ENCODE data around the gene KRTAP10-2. TPM values are rescaled to one million over a fixed set of nuclear protein-coding genes. Genes with fewer than 3 reads are reported as not detected.
A peak's percentile ranks its signal among the peaks of the same experiment; 100 is the strongest.

KRTAP10-2 gene
- total RNA-seq, 1 donor from 2014 or later = not detected

DNA sequence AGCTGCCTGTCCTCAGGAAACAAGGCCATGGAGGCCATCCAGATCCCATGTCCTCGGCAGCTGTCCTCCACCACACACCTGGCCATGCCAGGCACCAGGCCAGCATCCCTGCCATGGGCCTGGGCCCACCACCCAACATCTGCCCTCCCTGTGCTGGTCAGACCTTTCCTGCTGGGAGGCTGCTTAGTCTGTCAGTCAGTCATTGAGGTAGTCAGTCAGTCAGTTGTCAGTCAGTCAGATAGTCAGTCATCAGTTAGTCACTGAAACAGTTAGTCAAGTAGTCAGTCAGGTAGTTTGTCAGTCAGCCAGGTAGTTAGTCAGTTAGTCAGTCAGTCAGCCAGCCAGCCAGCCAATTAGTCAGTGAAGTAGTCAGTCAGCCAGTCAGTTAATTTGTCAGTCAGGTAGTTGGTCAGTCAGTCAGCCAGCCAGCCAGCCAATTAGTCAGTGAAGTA is 28.5 kb downstream of the KRTAP10-2 start:
- DNase-seq = no peak

DNA sequence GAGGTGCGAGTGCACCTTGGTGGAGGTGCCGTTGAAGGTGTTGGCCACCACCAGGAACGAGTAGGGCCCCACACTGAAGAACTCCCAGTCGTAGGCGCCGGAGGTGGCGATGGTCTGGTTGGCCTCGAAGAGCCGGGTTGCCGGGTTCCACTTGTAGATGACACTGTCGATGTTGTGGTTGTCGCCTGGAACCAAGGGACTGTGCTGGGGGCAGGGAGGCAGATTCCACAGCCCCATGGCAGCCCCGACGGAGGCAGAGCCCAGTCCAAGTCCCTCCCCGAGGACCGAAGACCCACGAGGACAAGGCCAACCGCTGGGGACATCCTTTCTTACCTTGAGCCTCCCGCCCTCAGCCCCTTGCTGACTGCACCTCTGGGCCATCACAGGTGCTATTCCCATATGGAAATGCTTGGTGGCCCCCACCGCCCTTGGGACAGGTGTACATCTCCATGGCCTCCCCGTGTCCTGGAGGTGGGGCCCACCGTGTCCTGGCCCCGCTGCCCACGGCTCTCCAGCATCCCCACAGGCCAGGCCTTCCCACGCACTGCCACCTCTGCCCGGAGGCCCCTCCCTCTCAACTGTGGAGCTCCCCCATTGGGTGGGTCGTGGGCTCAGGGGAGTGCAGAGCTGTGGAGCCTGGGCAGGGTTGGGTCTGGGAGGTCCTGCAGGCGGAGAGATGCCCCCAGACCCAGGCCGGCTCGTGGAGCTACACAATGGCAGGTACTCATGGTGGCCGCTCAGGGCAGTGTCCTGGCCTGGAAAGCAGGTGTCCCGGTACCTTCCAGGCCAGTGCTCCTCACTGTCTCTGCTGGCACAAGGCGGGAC is 29.2 kb downstream of the KRTAP10-2 start:
- peaks cover 8% of the 10 kb centered on the region for H3K27me3 ChIP-seq (ENCODE audit: low read depth)
- TF ChIP-seq, protein P1, sequence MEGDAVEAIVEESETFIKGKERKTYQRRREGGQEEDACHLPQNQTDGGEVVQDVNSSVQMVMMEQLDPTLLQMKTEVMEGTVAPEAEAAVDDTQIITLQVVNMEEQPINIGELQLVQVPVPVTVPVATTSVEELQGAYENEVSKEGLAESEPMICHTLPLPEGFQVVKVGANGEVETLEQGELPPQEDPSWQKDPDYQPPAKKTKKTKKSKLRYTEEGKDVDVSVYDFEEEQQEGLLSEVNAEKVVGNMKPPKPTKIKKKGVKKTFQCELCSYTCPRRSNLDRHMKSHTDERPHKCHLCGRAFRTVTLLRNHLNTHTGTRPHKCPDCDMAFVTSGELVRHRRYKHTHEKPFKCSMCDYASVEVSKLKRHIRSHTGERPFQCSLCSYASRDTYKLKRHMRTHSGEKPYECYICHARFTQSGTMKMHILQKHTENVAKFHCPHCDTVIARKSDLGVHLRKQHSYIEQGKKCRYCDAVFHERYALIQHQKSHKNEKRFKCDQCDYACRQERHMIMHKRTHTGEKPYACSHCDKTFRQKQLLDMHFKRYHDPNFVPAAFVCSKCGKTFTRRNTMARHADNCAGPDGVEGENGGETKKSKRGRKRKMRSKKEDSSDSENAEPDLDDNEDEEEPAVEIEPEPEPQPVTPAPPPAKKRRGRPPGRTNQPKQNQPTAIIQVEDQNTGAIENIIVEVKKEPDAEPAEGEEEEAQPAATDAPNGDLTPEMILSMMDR (IDR thresholded peaks at IDR 0.05) = no peak
- H3K4me3 ChIP-seq = no peak overlapping the region
- H3K27ac ChIP-seq = no peak overlapping the region
- intact Hi-C loops (cut with DNase I) = no loop called here
- DNase-seq (peak; percentile 43), ATAC-seq (peak in 1 of 2 donors; percentile 15)
- H3K36me3 ChIP-seq = no peaks in the 10 kb centered on the region
- no peaks in the 10 kb centered on the region for H3K9me3 ChIP-seq
- no peaks in the 10 kb centered on the region for H3K4me1 ChIP-seq

More for the DNA sequence above, 28.5 kb downstream of the KRTAP10-2 start:
- Histone ChIP-seq H3K4me3 (no peak overlapping the region), H3K9me3 (no peaks in the 10 kb centered on the region), H3K4me1 (no peaks in the 10 kb centered on the region), H3K27ac (no peak overlapping the region), H3K27me3 (ENCODE audit: low read depth) (peaks cover 8% of the 10 kb centered on the region), H3K36me3 (no peaks in the 10 kb centered on the region)
- no peak for ATAC-seq
- intact Hi-C loops (cut with DNase I) = no loop called here
- TF ChIP-seq, protein P1 (IDR thresholded peaks at IDR 0.05) = no peak

DNA sequence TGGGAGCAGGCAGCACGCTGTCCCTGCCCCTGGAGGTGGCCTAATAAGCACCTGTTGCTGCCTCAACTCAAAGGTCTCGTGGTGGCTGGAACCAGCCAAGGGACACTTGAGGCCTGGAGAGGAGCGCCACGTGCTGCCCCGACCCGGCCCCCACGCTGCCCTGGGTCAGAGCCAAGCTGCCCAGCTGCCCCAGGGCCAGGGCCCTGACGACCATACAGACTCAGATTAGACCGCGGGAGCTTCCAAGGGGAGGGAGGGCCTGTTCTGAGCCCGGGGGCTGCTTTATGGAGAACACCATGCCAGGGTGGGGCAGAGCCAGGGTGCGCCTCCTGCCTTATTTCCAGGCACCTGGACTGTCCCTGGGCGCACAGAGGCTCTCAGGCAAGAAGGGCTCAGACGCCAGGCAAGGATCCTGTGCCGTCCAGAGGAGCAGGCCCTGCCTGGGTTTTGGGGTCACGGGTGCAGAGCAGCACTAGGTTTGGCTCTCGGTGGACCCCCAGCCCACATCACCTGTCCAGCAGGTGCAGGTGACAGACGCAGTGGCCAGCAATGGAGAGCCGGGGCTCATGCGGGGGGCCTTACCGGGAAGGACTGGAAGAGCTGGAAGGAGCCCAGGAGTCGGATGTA is 29.9 kb downstream of the KRTAP10-2 start:
- TF ChIP-seq, protein P1 (IDR thresholded peaks at IDR 0.05) = no peak
- Histone ChIP-seq H3K27me3 (ENCODE audit: low read depth) (peaks cover 8% of the 10 kb centered on the region), H3K27ac (no peak overlapping the region), H3K4me3 (no peak overlapping the region), H3K9me3 (no peaks in the 10 kb centered on the region), H3K36me3 (no peaks in the 10 kb centered on the region), H3K4me1 (no peaks in the 10 kb centered on the region)
- DNase-seq (peak; percentile 44), ATAC-seq (peak; percentile 6 to 13)
- intact Hi-C loops (cut with DNase I) = no loop called here

DNA sequence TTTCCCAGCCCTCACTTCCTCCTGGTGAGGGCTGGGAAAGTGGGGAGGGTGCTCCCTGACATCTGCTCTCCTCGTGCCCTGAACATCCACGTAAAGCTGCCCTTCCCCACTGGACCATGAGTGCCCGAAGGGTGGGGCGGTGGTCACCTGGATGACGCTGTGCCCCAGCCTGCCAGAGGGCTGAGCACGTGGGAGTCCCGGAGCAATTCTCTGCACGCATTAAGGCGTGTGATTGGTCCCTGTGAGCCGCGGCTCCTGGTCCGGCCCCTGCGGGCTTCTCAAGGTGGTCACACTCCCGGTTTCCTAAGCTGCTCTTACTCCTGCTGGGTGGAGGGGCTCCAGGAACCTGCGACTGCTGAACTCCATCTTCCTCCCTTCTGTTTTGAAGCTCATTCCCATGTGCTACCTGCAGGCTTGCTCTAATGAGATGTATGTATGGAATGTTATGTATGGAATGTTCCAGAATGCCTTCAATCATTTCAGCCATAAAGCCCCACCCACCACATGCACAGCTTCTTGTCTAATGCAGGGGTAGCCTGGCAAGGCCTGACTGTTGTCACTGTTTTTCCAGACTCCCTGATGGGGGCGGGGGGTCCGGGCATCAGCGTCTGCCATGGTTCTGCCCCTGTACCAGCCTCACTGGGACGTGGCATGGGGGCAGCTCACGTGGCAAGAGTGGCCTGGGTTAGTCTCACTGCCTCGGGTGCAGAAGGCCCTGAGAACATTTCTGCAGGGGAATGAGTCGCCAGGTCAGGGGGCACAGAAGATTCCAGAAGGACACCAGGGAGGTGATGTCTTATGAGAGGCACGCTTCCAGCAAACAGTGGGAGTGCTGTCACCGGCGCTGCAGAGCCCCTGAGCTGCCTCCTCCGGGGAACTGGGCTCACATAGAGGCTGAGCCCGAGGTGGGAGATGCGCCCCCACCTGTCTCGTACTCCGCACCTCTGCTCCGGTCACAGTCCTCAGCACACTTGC is 30.7 kb downstream of the KRTAP10-2 start:
- Histone ChIP-seq H3K27me3 (ENCODE audit: low read depth) (peaks cover 8% of the 10 kb centered on the region), H3K36me3 (no peaks in the 10 kb centered on the region), H3K4me1 (no peaks in the 10 kb centered on the region), H3K9me3 (no peaks in the 10 kb centered on the region), H3K4me3 (no peak overlapping the region), H3K27ac (no peak overlapping the region)
- DNase-seq (peak; percentile 37), ATAC-seq (peak in 1 of 2 donors; percentile 9)
- intact Hi-C loops (cut with DNase I) = no loop called here
- TF ChIP-seq, protein P1 (IDR thresholded peaks at IDR 0.05) = no peak
